ENCODE results near the gene APRT.

DNA sequence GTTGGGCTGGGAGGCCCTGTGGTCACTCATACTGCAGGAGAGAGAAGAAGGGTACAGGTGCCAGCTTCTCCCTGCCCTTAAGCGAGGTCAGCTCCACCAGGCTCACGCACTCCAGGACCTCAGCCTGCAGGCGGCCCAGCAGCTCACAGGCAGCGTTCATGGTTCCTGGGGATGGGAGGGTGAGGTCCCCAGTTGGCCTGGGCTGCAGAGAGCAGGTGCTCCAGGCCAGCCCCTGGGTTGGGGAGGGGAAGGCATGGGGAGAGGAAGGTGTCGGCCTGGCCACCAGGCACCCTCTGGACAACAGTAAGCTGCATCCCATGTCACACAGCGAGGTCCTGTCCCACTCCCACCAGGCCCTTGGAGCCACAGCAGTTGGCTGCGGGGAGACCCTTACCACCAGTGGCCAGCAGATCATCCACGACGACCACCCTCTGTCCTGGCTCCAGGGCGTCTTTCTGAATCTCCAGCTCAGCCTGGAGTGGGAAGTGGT, 2.0 kb downstream of the APRT start:
- TF ChIP-seq, protein P1, sequence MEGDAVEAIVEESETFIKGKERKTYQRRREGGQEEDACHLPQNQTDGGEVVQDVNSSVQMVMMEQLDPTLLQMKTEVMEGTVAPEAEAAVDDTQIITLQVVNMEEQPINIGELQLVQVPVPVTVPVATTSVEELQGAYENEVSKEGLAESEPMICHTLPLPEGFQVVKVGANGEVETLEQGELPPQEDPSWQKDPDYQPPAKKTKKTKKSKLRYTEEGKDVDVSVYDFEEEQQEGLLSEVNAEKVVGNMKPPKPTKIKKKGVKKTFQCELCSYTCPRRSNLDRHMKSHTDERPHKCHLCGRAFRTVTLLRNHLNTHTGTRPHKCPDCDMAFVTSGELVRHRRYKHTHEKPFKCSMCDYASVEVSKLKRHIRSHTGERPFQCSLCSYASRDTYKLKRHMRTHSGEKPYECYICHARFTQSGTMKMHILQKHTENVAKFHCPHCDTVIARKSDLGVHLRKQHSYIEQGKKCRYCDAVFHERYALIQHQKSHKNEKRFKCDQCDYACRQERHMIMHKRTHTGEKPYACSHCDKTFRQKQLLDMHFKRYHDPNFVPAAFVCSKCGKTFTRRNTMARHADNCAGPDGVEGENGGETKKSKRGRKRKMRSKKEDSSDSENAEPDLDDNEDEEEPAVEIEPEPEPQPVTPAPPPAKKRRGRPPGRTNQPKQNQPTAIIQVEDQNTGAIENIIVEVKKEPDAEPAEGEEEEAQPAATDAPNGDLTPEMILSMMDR (IDR thresholded peaks at IDR 0.05), result no peak
- TF ChIP-seq POLR2A (IDR thresholded peaks at IDR 0.05), result no peak

Measured in uterus (tissue), 2 donors.